HFF-Myc (cell line): ENCODE results near the gene SCYGR4.

Experiments
- DNase-seq: peaks from one replicate; pipeline ENCODE4 v3.0.0-alpha.2; 2011; ENCODE audit warnings: low read depth; ENCODE audit errors: extremely low read depth
- H3K4me3 ChIP-seq: replicated peaks from 2 replicates; pipeline ENCODE4 v1.5.1; 2011; ENCODE audit warnings: low read depth, mild to moderate bottlenecking, control low read depth, low read length
- CTCF ChIP-seq: IDR thresholded peaks from 2 replicates; pipeline ENCODE4 v1.5.1; 2012; ENCODE audit warnings: mild to moderate bottlenecking, low read depth, low read length, control low read depth; ENCODE audit errors: missing control alignments

Gene SCYGR4

GRCh38 chr2:227613272-227613660, 4.0 kb upstream of the SCYGR4 start:
- DNase-seq, result no peak
- no peak for TF ChIP-seq CTCF
- no peak overlapping the region for H3K4me3 ChIP-seq

GRCh38 chr2:227614246-227614645, 3.1 kb upstream of the SCYGR4 start:
- DNase-seq, result no peak
- TF ChIP-seq CTCF, result no peak
- H3K4me3 ChIP-seq, result no peak overlapping the region

- TF ChIP-seq CTCF, result no peak
- H3K4me3 ChIP-seq, result no peak within 1 kb of the TSS
- no peak for DNase-seq
Observed at GRCh38 chr2:227614740-227615139, 2.6 kb upstream of the SCYGR4 start, which contains the start of gene SCYGR3. Gene SCYGR3 (minus strand): TSS chr2:227614840. CDS start chr2:227614840, 0 bp downstream.

- H3K4me3 ChIP-seq, result no peak overlapping the region
- no peak for DNase-seq
- TF ChIP-seq CTCF, result no peak
Observed at GRCh38 chr2:227615181-227615580, 2.1 kb upstream of the SCYGR4 start.

- no peak overlapping the region for H3K4me3 ChIP-seq
- TF ChIP-seq CTCF, result no peak
- no peak for DNase-seq
Observed at GRCh38 chr2:227615906-227616305, 1.4 kb upstream of the SCYGR4 start.

- no peak overlapping the region for H3K4me3 ChIP-seq
- DNase-seq, result no peak
- no peak for TF ChIP-seq CTCF
Observed at GRCh38 chr2:227616631-227617030, 667 bp upstream of the SCYGR4 start.

- TF ChIP-seq CTCF, result no peak
- H3K4me3 ChIP-seq, result no peak overlapping the region
- no peak for DNase-seq
Observed at GRCh38 chr2:227623226-227623625, 5.9 kb downstream of the SCYGR4 start.
